CD4-positive, alpha-beta T cell treated with Interleukin-10 for 1 hour (primary cell): Measurements from ENCODE around the gene HTN1.
"Not testable (repeated sequence)": the region's sequence is repeated elsewhere in the genome, so short reads cannot be mapped to it uniquely, and the experiment has no call there.

Experiments used
- DNase-seq: peaks from one replicate; pipeline ENCODE4 v3.0.0-alpha.2; 2020

HTN1 gene

DNA sequence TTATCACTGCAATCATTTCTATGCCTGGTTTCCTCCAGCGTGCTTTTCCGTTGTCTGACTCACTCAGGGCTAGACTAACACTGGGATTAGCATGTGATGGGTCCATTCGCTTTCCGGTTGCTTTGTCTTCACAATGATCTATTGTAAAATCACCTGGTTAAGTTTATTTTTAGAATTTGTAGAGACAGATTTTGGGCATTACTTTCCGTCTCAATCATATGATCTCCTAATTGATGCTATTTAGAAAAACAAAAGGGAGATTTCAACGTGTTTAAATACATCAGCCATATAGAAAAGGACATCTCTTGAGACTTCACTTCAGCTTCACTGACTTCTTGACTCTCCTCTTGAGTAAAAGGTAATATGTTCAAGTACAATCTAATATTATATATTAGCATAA is at the start of gene HTN1:
HTN1 (plus strand) TSS at position 301 of the 400 bp plus-strand sequence. CDS start 2,639 bp downstream, outside the sequence.
- DNase-seq: not testable (repeated sequence)

DNA sequence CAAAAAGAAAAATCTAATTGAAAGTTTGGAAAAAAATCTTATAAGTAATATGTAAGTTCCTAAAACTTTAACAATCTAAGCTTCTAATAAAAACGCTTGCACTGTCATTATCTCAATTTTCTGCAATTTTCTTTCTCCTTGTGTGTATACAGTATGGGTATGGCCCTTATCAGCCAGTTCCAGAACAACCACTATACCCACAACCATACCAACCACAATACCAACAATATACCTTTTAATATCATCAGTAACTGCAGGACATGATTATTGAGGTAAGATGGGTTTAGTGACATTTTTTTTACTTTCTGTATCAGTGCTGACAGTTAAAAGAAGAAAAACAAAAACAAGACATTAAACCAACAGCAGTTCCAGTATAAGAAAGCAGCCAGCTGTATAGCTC is 49.5 kb upstream of the HTN1 start:
- DNase-seq: no peak

DNA sequence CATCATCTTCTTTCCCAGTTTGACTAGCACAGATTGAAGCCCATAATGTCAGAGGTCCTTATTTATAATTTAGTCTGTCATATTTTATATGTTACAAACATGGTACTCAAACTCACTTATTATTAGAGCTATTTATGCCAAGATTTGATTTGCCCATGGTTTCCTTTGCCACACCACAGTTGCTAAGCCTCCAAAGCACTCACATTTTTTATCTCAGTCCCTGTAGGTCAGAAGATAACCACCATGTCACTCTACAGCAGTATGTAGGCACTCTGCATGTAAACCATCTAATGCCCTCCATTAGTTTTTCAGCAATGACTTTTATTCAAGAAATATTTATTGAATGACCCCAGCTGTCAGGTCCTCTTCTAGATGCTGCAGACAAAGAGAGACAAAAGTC is 47.7 kb upstream of the HTN1 start:
- DNase-seq: no peak

DNA sequence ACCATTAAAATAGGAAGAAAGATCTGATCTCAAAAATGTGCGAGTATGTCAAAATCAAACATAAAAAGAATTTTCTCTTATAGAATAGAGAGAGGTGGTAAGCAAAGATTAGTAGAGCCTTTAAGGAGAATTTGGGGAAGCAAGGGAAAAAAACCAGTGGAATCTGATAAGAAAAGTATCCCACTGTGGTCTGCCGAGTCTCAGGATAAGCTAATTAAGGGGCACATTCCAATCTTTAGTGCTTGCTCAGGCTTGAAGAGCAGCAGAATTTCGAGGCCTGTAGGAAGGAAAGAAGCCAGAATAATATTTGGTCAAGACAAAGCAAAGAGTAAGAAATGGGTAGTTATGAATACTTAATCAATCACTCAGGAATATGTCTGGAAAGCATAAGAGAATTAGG is 41.5 kb upstream of the HTN1 start:
- DNase-seq: no peak

DNA sequence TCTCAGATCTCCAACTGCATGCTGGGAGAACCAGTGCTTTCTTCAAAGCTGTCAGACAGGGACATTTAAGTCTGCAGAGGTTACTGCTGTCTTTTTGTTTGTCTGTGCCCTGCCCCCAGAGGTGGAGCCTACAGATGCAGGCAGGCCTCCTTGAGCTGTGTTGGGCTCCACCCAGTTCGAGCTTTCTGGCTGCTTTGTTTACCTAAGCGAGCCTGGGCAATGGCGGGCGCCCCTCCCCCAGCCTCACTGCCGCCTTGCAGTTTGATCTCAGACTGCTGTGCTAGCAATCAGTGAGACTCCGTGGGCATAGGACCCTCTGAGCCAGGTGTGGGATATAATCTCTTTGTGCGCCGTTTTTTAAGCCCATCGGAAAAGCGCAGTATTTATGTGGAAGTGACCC is 31.2 kb upstream of the HTN1 start:
- DNase-seq: not testable (repeated sequence)

DNA sequence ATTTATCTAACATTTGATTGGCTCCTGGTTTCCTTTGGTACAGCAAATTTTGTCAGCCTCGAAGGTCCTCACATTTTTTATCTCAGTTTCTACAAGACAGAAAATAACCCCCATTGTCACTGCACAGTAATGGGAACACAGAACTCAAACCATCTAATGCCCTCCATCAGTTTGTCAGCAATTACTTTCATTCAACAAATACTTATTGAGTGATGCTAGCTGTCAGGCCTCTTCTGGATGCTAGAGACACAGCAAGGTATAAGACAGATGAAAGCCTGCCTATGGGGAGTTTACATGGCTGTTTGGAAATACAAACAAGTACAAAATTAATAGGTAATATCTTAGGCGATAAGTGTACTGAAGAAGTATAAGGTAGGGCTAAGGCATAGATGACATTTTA is 27.0 kb upstream of the HTN1 start:
- no peak for DNase-seq

DNA sequence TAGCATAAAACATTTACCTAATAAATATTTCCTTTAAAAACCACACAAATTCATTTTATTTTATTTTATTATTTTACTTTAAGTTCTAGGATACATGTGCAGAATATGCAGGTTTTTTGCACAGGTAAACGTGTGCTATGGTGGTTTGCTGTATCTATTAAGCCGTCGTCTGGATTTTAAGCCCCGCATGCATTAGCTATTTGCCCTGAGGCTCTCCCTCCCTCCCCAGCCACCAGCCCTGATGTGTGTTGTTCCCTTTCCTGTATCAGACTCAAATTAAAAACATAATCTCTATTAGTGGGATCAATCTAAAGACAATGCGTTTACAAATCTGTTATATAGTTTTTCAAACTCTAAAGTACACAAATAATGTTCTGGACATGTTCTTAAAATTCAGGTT is 23.2 kb upstream of the HTN1 start:
- DNase-seq: no peak

DNA sequence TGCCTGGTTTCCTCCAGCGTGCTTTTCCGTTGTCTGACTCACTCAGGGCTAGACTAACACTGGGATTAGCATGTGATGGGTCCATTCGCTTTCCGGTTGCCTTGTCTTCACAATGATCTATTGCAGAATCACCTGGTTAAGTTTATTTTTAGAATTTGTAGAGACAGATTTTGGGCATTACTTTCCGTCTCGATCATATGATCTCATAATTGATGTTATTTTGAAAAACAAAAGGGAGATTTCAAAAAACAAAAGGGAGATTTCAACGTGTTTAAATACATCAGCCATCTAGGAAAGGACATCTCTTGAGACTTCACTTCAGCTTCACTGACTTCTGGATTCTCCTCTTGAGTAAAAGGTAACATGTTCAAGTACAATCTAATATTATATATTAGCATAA is 22.1 kb upstream of the HTN1 start, which contains the start of gene HTN3:
HTN3 (plus strand) TSS at position 301 of the 400 bp plus-strand sequence. CDS start 2,282 bp downstream, outside the sequence.
- not testable (repeated sequence) for DNase-seq

DNA sequence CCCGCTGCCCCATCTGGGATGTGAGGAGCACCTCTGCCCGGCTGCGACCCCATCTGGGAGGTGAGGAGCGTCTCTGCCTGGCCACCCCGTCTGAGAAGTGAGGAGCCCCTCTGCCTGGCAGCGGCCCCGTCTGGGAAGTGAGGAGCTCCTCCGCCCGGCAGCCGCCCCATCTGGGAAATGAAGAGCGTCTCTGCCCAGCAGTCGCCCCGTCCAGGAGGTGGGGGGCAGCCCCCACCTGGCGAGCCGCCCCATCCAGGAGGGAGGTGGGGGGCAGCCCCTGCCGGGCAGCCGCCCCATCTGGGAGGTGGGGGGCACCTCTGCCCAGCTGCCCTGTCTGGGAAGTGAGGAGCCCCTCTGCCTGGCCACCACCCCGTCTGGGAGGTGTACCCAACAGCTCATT is 12.7 kb upstream of the HTN1 start:
- DNase-seq: not testable (repeated sequence)

DNA sequence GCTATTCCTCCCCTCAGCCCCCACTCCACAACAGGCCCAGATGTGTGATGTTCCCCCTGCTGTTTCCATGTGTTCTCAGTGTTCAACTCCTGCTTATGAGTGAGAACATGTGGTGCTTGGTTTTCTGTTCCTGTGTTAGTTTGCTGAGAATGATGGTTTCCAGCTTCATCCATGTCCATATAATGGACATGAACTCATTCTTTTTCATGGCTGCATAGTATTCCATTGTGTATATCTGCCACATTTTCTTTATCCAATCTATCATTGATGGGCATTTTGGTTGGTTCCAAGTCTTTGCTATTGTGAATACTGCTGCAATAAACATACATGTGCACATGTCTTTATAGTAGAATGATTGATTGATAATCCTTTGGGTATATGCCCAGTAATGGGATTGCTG is 10.3 kb upstream of the HTN1 start:
- not testable (repeated sequence) for DNase-seq

DNA sequence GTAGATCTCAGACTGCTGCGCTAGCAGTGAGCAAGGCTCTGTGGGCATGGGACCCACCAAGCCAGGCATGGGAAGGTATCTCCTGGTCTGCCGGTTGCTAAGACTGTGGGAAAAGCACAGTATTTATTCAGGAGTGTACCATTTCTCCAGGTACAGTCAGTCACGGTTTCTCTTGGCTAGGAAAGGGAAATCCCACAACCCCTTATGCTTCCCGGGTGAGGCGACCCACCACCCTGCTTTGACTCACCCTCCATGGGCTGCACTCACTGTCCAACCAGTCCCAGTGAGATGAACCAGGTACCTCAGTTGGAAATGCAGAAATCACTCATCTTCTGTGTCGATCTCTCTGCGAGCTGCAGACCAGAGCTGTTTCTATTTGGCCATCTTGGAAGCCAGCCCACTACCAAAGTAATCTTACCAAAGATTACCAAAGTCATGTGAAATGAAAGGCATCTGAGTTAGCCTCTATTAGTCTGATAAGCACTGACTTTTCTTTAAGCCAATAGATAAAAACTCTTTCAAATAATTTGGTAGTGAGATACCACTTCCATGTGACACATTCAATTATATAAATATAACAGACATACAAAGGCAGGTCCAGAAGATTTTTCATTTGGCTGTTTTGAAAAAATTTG is 8.5 kb upstream of the HTN1 start:
- DNase-seq: no peak

DNA sequence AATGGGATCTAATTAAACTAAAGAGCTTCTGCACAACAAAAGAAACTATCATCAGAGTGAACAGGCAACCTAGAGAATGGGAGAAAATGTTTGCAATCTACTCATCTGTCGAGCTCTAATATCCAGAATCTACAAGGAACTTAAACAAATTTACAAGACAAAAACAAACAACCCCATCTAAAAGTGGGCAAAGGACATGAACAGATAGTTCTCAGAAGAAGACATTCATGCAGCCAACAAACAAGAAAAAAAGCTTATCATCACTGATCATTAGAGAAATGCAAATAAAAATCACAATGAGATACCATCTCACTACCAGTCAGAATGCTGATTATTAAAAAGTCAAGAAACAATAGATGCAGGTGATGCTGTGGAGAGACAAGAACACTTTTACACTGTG is 6.3 kb downstream of the HTN1 start:
- not testable (repeated sequence) for DNase-seq

DNA sequence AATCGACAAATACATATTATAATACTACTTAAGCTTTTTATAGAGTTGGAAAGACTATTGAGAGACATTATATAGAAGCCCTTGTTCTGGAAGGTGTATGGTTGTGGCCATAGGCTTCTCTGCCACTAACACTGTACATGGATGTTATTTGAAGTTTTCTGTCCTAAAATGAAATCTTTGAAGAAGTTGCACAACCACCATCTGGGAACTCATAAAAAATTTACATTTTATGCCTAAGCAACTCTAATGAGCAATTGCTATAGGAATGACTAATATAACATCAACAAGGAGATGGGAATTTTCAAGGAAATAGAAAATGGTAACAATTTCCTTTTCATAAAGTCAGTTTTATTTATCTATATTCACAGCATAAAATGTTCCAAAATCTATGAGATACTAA is 7.4 kb downstream of the HTN1 start:
- DNase-seq: no peak

DNA sequence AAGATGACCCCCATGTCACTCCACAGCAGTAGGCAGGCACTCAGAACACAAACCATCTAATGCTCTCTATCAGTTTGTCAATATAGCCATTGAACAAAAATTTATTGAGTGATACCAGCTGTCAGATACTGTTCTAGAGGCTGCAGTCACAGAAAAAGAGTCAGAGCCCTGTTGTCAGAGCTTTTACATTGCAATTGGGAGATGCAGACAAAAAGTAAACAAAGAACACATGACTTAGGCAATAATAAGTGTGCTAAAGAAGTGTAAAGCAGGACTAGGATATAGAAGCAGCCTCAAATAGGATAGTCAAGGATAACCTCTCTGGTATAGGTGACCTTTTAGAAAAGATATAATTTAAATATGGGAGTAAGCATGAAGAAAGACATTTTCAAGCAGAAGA is 8.9 kb downstream of the HTN1 start:
- DNase-seq: no peak

DNA sequence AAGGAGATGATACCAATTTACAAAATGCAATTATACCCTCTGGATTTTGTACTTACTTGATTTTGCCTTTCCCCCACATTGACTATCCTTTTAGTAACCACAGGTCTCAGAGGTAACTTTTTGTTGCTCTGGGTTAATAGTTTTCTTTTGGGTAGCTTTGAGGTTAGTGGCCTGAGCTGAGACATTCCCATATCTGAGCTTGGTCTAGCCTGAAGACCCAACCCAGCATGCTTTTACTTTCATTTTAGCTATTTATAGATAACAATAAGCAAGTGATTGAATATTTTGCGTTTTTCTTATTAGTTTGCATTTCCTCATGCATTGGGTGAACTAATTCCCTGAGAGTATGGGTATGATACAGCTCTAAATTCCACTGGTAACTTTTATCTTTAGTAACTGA is 11.8 kb downstream of the HTN1 start:
- no peak for DNase-seq

DNA sequence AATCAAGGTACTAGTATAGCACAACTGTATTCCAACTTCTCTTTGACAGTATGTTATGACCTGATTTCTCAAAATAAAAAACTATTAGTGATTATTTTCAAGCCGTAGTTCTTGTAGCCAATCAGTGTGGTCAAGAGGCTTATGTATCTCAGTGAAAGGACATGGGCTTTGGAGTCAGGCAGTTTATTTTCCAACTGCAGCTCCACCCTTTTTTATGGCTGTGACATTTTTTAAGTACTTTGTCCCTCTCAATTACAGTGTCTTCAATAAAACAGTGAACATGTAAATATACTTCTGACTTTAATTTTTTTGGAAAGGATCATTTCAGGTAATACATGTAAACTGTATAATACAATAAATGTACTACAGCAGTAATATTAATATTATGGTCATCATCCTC is 30.0 kb downstream of the HTN1 start:
- DNase-seq: no peak

DNA sequence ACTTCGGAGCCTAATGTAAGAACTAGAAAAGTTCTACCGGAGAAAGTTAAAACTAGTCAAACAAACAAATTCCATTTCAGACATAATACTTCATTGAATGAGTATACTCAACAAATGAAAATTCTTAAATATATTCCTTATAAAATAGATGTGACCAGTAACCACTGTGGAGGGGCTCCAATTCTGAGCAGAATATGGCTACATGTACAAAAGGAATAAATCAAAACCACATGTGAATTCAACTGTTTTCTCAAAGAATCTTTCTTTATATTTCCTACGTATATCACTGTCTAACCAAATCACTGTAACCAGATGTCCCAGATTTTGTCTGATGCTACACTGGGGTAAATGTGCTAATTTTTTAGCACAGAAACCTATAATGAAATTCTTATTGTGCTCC is 49.0 kb downstream of the HTN1 start:
- no peak for DNase-seq
